IMR-90 (cell line): ENCODE results near the gene MOCS1. TPM values are rescaled to one million over a fixed set of nuclear protein-coding genes. Genes with fewer than 3 reads are reported as not detected.

ENCODE experiments used
- ATAC-seq: fragments of 200-7000 bp; cut with Tn5 transposase; 2 replicates; pipeline ENCODE4 v1.9.1; 2020; ENCODE audit warnings: low read depth, mild to moderate bottlenecking, moderate library complexity
- BruUV-seq: library from RNA; stranded (reverse); fragments of 400-500 nt; replicated peaks from 2 replicates; lab custom pipeline; 2021; lab: Mats Ljungman, UMichigan
- CTCF ChIA-PET: fragments of 300-600 bp; formaldehyde crosslinking; extraction: SDS; loops from one replicate; lab custom pipeline; 2021; ENCODE audit warnings: antibody characterized with exemption; lab: Yijun Ruan, JAX
- POLR2A ChIA-PET: fragments of 300-600 bp; sonication (Branson Sonifier 250); formaldehyde crosslinking; loops from one replicate; lab custom pipeline; 2022; ENCODE audit warnings: antibody characterized with exemption; ENCODE audit not compliant: unreplicated experiment; lab: Charles Lee
- DNase-seq: peaks from one replicate; pipeline ENCODE4 v3.0.0; 2013
- H2AFZ ChIP-seq: replicated peaks from 2 replicates; pipeline ENCODE3; 2013; ENCODE audit warnings: low read length, mild to moderate bottlenecking; ENCODE audit not compliant: poor library complexity
- H2AK5ac ChIP-seq: 2 replicates; pipeline ENCODE4 v1.6.1; 2013; ENCODE audit warnings: low read depth, low read length, inconsistent platforms
- H2AK9ac ChIP-seq: replicated peaks from 2 replicates; pipeline ENCODE3; 2013; ENCODE audit warnings: mild to moderate bottlenecking, low read depth, low read length, moderate library complexity; ENCODE audit not compliant: poor library complexity
- H2BK120ac ChIP-seq: 2 replicates; pipeline ENCODE4 v1.6.1; 2013; ENCODE audit warnings: low read depth, low read length, inconsistent platforms
- H2BK15ac ChIP-seq: 3 replicates; pipeline ENCODE4 v1.6.1; 2013; ENCODE audit warnings: low read depth, low read length, inconsistent platforms
- H2BK20ac ChIP-seq: 2 replicates; pipeline ENCODE4 v1.6.1; 2013; ENCODE audit warnings: low read depth, mild to moderate bottlenecking, inconsistent platforms, low read length, moderate library complexity
- H2BK5ac ChIP-seq: 2 replicates; pipeline ENCODE4 v1.6.1; 2013; ENCODE audit warnings: mild to moderate bottlenecking, low read depth, low read length, inconsistent platforms; ENCODE audit not compliant: poor library complexity, severe bottlenecking
- H3K14ac ChIP-seq: replicated peaks from 2 replicates; pipeline ENCODE4 v1.6.1; 2013; ENCODE audit warnings: low read depth, low read length, inconsistent platforms
- H3K18ac ChIP-seq: 2 replicates; pipeline ENCODE4 v1.6.1; 2013; ENCODE audit warnings: low read depth, low read length, control low read depth
- H3K23ac ChIP-seq: 2 replicates; pipeline ENCODE4 v1.6.1; 2013; ENCODE audit warnings: low read depth, low read length, inconsistent platforms
- H3K27ac ChIP-seq: 2 replicates; pipeline ENCODE4 v1.5.1; 2013; ENCODE audit warnings: mild to moderate bottlenecking, control low read depth, low read length; ENCODE audit not compliant: insufficient read depth
- H3K27me3 ChIP-seq: 2 replicates; pipeline ENCODE4 v1.6.1; 2013; ENCODE audit warnings: low read length; ENCODE audit not compliant: control insufficient read depth, insufficient read depth
- H3K36me3 ChIP-seq: 2 replicates; pipeline ENCODE4 v1.6.1; 2013; ENCODE audit warnings: low read length, mixed read lengths; ENCODE audit not compliant: control insufficient read depth, insufficient read depth
- H3K4ac ChIP-seq: 2 replicates; pipeline ENCODE4 v1.6.1; 2013; ENCODE audit warnings: low read depth, low read length, inconsistent platforms
- H3K4me1 ChIP-seq: 2 replicates; pipeline ENCODE4 v1.6.1; 2013; ENCODE audit warnings: low read length, mixed read lengths; ENCODE audit not compliant: control insufficient read depth, insufficient read depth
- H3K4me2 ChIP-seq: 2 replicates; pipeline ENCODE4 v1.6.1; 2013; ENCODE audit warnings: low read depth, mild to moderate bottlenecking, control low read depth, low read length, moderate library complexity
- H3K4me3 ChIP-seq: 2 replicates; pipeline ENCODE4 v1.5.1; 2013; ENCODE audit warnings: low read depth, mild to moderate bottlenecking, control low read depth, low read length, moderate library complexity; ENCODE audit not compliant: insufficient read depth
- H3K56ac ChIP-seq: 2 replicates; pipeline ENCODE4 v1.6.1; 2013; ENCODE audit warnings: low read length, inconsistent platforms; ENCODE audit not compliant: insufficient read depth; ENCODE audit errors: extremely low read depth
- H3K79me1 ChIP-seq, 2 experiments: 2 replicates each; pipeline ENCODE4 v1.6.1; 2013; ENCODE audit warnings: low read length in 2 of 2, inconsistent platforms in 1 of 2, low read depth in 1 of 2
- H3K9ac ChIP-seq: 2 replicates; pipeline ENCODE4 v1.6.1; 2013; ENCODE audit warnings: low read depth, low read length, control low read depth
- H3K9me1 ChIP-seq: 2 replicates; pipeline ENCODE4 v1.6.1; 2013; ENCODE audit warnings: low read length, inconsistent platforms; ENCODE audit not compliant: insufficient read depth
- H3K9me3 ChIP-seq: 2 replicates; pipeline ENCODE4 v1.6.1; 2013; ENCODE audit warnings: low read length; ENCODE audit not compliant: control insufficient read depth, insufficient read depth
- H4K20me1 ChIP-seq: 2 replicates; pipeline ENCODE4 v1.6.1; 2013; ENCODE audit warnings: low read length, inconsistent platforms; ENCODE audit not compliant: insufficient read depth
- H4K5ac ChIP-seq: 2 replicates; pipeline ENCODE4 v1.6.1; 2013; ENCODE audit warnings: mild to moderate bottlenecking, low read depth, low read length, control low read depth
- H4K8ac ChIP-seq, 2 experiments: 2 replicates each; pipeline ENCODE4 v1.6.1; 2013; ENCODE audit warnings: low read depth in 2 of 2, low read length in 2 of 2, control low read depth in 1 of 2, inconsistent platforms in 1 of 2
- H4K91ac ChIP-seq: 2 replicates; pipeline ENCODE4 v1.6.1; 2013; ENCODE audit warnings: low read depth, low read length, inconsistent platforms; ENCODE audit not compliant: insufficient read depth
- CEBPB ChIP-seq: IDR thresholded peaks from 2 replicates; pipeline ENCODE4 v1.6.1; 2012; ENCODE audit warnings: low read depth, low read length, improper control_type of control experiment
- CHD1 ChIP-seq: IDR thresholded peaks from 2 replicates; pipeline ENCODE4 v1.6.1; 2012; ENCODE audit warnings: low read depth, low read length, improper control_type of control experiment
- MAZ ChIP-seq: IDR thresholded peaks from 2 replicates; pipeline ENCODE4 v1.6.1; 2012; ENCODE audit warnings: low read depth, mild to moderate bottlenecking, low read length, improper control_type of control experiment, moderate library complexity, borderline replicate concordance
- MXI1 ChIP-seq: IDR thresholded peaks from 2 replicates; pipeline ENCODE4 v1.6.1; 2012; ENCODE audit warnings: low read depth, mild to moderate bottlenecking, low read length, moderate library complexity, borderline replicate concordance
- NFE2L2 ChIP-seq: fragments of 150-350 bp; IDR thresholded peaks from 2 replicates; pipeline ENCODE4 v1.6.1; 2016; ENCODE audit warnings: low read depth, mild to moderate bottlenecking, low read length
- POLR2A ChIP-seq: IDR thresholded peaks from 2 replicates; pipeline ENCODE4 v1.6.1; 2012; ENCODE audit warnings: mild to moderate bottlenecking, low read depth, low read length
- RAD21 ChIP-seq: IDR thresholded peaks from 2 replicates; pipeline ENCODE4 v1.6.1; 2012; ENCODE audit warnings: low read length, improper control_type of control experiment
- RCOR1 ChIP-seq: IDR thresholded peaks from 2 replicates; pipeline ENCODE4 v1.6.1; 2012; ENCODE audit warnings: mild to moderate bottlenecking, low read length, improper control_type of control experiment; ENCODE audit not compliant: insufficient replicate concordance
- WGBS, 2 experiments: methylation state at CpG; one replicate each; pipeline versions ENCODE4 v1.1.5 to v1.1.7; 2013; ENCODE audit warnings: missing lambda C conversion rate in 2 of 2; ENCODE audit not compliant: insufficient read length in 1 of 2; ENCODE audit errors: extremely low coverage in 2 of 2; 5-methylcytosine and 5-hydroxymethylcytosine counted together
- dilution Hi-C: fragments of 300-500 bp; cut with HindIII; formaldehyde crosslinking; loops from one replicate; pipeline ENCODE4 v1.14.3; 2018; ENCODE audit warnings: low sequenced_read_pairs; ENCODE audit not compliant: unreplicated experiment
- in situ Hi-C: fragments of 300-500 bp; cut with MboI; formaldehyde crosslinking; loops from 3 replicates; pipeline ENCODE4 v1.14.3; 2019; ENCODE audit warnings: low sequenced_read_pairs, inconsistent platforms, mixed read lengths
- intact Hi-C: fragments of 100-400 bp; cut with micrococcal nuclease; formaldehyde crosslinking; loops from 2 replicates; pipeline ENCODE4 v1.10.0; 2022
- polyA plus RNA-seq, 3 experiments: library from polyadenylated mRNA; depleted of rRNA; stranded (reverse); fragments of >200 nt; gene quantifications; 2 replicates each; pipeline ENCODE4 v1.2.3, GENCODE V29; 2012; ENCODE audit warnings: low replicate concordance in 1 of 3
- total RNA-seq: library from RNA; depleted of rRNA; stranded (reverse); fragments of >200 nt; gene quantifications from 2 replicates; pipeline ENCODE4 v1.2.3, GENCODE V29; 2012
- TF ChIP-seq, protein P1 (sequence below): fragments of 150-350 bp; IDR thresholded peaks from 2 replicates; pipeline ENCODE4 v1.6.1; 2016; ENCODE audit warnings: low read depth, mild to moderate bottlenecking, low read length, moderate library complexity, borderline replicate concordance
- TF ChIP-seq, protein P2 (sequence below): conservative IDR thresholded peaks from 2 replicates; pipeline ENCODE4 v1.5.1; 2012; ENCODE audit warnings: mild to moderate bottlenecking, low read depth, low read length, improper control_type of control experiment
- TF ChIP-seq, protein P3 (sequence below): fragments of 150-350 bp; IDR thresholded peaks from 2 replicates; pipeline ENCODE4 v1.6.1; 2017; ENCODE audit warnings: mild to moderate bottlenecking, antibody characterized with exemption, low read length, low read depth

MOCS1 gene
- total and polyA plus RNA-seq, 2 of the 4 experiments (the other 2 are of a cell fraction) = 5.5 to 9.5 TPM

DNA sequence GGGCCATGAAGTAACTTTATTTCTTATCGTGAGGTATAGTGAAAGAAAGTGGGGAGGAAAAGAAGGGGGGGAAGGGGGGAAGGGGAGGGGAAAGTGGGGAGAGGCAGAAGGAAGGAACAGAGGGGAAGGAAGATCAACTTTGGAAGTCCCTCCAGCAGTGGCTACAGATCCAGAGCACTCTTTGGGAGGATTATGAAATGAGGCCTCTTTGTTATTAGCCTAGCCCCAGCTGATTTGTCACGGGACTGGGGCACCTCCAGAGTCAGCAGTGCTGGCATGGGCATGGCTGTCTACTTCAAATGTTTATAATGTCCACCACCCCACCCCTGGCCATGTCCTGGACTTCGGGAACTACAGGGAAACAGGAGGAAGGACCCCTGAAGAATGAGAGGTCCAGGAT is 7.6 kb downstream of the MOCS1 start:
- no peak overlapping the region for H2BK15ac ChIP-seq
- intact Hi-C loops = no loop called here
- TF ChIP-seq CEBPB (no peak), MAZ (no peak), MXI1 (no peak), RCOR1 (no peak), CHD1 (no peak), RAD21 (no peak), POLR2A (no peak), NFE2L2 (no peak)
- TF ChIP-seq, protein P1, sequence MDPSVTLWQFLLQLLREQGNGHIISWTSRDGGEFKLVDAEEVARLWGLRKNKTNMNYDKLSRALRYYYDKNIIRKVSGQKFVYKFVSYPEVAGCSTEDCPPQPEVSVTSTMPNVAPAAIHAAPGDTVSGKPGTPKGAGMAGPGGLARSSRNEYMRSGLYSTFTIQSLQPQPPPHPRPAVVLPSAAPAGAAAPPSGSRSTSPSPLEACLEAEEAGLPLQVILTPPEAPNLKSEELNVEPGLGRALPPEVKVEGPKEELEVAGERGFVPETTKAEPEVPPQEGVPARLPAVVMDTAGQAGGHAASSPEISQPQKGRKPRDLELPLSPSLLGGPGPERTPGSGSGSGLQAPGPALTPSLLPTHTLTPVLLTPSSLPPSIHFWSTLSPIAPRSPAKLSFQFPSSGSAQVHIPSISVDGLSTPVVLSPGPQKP = no peak
- TF ChIP-seq, protein P2, sequence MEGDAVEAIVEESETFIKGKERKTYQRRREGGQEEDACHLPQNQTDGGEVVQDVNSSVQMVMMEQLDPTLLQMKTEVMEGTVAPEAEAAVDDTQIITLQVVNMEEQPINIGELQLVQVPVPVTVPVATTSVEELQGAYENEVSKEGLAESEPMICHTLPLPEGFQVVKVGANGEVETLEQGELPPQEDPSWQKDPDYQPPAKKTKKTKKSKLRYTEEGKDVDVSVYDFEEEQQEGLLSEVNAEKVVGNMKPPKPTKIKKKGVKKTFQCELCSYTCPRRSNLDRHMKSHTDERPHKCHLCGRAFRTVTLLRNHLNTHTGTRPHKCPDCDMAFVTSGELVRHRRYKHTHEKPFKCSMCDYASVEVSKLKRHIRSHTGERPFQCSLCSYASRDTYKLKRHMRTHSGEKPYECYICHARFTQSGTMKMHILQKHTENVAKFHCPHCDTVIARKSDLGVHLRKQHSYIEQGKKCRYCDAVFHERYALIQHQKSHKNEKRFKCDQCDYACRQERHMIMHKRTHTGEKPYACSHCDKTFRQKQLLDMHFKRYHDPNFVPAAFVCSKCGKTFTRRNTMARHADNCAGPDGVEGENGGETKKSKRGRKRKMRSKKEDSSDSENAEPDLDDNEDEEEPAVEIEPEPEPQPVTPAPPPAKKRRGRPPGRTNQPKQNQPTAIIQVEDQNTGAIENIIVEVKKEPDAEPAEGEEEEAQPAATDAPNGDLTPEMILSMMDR = no peak
- TF ChIP-seq, protein P3, sequence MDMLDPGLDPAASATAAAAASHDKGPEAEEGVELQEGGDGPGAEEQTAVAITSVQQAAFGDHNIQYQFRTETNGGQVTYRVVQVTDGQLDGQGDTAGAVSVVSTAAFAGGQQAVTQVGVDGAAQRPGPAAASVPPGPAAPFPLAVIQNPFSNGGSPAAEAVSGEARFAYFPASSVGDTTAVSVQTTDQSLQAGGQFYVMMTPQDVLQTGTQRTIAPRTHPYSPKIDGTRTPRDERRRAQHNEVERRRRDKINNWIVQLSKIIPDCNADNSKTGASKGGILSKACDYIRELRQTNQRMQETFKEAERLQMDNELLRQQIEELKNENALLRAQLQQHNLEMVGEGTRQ = no peak
- ChIA-PET POLR2A (no interaction called here), CTCF (no interaction called here)
- DNase-seq = no peak
- no peak overlapping the region for H2BK20ac ChIP-seq
- H2BK5ac ChIP-seq = no peak overlapping the region
- H2AFZ ChIP-seq = no peak overlapping the region
- H3K18ac ChIP-seq = no peak overlapping the region
- no TSS peak for BruUV-seq
- peaks cover 11 to 24% of the 10 kb centered on the region in 2 experiments; a peak in 2 of 4 replicates for H3K79me1 ChIP-seq
- H2BK120ac ChIP-seq = no peak overlapping the region
- H3K56ac ChIP-seq = no peak overlapping the region
- H3K27ac ChIP-seq = no peak overlapping the region
- H3K27me3 ChIP-seq = no peaks in the 10 kb centered on the region
- peaks cover 8% of the 10 kb centered on the region for H3K4me1 ChIP-seq
- no peak overlapping the region for H2AK5ac ChIP-seq
- dilution Hi-C loops = no loop called here
- H3K4ac ChIP-seq = no peak overlapping the region
- H4K5ac ChIP-seq = no peak overlapping the region
- WGBS, 2 experiments = no CpG with 5 or more reads among the region's 3 CpGs
- no peak overlapping the region for H3K4me2 ChIP-seq
- H2AK9ac ChIP-seq = no peak overlapping the region
- no peaks in the 10 kb centered on the region for H4K20me1 ChIP-seq
- no peak overlapping the region for H4K8ac ChIP-seq
- no peak overlapping the region for H3K14ac ChIP-seq
- no peaks in the 10 kb centered on the region for H3K9me3 ChIP-seq
- no peaks in the 10 kb centered on the region; the same call in 1 of the 2 replicates for H3K9me1 ChIP-seq
- no peak overlapping the region for H3K4me3 ChIP-seq
- peaks cover 35% of the 10 kb centered on the region for H3K36me3 ChIP-seq
- in situ Hi-C loops = no loop called here
- ATAC-seq = no peak
- no peak overlapping the region for H3K23ac ChIP-seq
- no peak overlapping the region for H3K9ac ChIP-seq
- H4K91ac ChIP-seq = no peak overlapping the region
